Measurements from ENCODE around the gene BICRA.
"Not testable (repeated sequence)": the region's sequence is repeated elsewhere in the genome, so short reads cannot be mapped to it uniquely, and the experiment has no call there.

The BICRA gene

DNA sequence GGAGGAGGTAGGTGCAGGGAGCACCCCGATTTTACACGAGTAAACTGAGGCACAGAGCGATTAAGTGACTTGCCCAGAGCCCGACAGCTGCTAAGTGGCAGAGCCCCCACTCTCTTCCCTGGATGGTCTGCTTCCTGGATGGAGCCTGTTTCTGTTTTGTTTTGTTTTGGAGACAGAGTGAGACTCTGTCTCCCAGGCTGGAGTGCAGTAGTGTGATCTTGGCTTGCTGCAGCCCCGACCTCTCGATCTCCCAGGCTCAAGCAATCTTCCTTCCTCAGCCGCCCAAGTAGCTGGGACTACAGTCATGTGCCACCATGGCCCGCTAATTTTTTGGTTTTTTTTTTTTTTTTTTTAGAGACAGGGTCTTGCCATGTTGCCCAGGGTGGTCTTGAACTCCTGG lies 17.3 kb downstream of the BICRA start:
- in situ Hi-C loops (cut with HindIII; ENCODE audit: low sequenced_read_pairs), result no loop called here

DNA sequence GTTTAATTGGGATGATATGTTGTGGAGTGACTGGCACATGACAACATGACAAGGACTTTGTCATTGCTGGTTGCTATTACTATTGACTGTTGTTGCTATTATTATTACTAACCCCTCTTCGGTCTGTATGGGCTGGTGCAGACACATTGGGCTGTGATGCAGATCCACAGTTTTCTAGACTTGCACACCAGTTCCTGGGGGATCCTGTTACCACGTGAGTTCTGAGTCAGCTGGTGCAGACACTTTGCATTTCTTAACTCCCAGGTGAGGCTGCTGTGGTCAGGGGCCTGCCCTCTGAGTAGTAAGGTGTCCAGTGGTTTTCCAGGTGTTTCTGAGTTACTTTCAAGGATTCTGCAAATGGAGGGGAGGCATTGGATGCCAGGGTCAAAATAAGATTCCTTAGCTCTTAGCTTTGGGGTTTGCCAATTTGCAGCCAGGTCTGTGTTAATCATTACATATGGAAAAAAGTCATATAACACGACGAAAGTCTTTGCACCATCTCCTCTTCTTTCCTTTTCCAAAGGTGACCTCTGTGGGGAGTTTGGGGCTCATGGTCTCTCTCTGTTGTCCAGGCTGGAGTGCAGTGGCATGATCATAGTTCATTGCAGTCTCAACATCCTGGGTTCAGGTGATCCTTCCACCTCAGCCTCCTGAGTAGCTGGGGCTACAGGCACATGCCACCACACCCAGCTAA lies 19.3 kb downstream of the BICRA start:
- in situ Hi-C loops (cut with HindIII; ENCODE audit: low sequenced_read_pairs), result no loop called here

DNA sequence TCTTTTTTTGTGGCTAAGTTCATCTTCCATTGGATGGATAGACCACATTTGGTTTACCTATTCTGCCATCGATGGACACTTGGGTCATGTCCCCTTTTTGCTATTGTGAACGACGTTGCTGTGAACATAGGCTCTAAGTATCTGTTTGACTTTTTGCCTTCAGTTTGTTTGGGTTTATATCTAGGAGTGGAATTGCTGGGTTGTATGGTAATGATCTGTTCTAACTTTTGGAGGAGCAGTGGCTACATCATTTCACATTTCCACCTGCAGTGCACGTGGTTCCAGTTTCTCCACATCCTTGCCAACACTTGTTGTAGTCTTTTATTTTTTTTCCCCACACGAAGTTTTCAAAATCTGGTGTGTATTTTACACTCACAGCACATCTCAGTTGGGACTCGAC lies 21.7 kb downstream of the BICRA start:
- in situ Hi-C loops (cut with HindIII; ENCODE audit: low sequenced_read_pairs), result no loop called here

DNA sequence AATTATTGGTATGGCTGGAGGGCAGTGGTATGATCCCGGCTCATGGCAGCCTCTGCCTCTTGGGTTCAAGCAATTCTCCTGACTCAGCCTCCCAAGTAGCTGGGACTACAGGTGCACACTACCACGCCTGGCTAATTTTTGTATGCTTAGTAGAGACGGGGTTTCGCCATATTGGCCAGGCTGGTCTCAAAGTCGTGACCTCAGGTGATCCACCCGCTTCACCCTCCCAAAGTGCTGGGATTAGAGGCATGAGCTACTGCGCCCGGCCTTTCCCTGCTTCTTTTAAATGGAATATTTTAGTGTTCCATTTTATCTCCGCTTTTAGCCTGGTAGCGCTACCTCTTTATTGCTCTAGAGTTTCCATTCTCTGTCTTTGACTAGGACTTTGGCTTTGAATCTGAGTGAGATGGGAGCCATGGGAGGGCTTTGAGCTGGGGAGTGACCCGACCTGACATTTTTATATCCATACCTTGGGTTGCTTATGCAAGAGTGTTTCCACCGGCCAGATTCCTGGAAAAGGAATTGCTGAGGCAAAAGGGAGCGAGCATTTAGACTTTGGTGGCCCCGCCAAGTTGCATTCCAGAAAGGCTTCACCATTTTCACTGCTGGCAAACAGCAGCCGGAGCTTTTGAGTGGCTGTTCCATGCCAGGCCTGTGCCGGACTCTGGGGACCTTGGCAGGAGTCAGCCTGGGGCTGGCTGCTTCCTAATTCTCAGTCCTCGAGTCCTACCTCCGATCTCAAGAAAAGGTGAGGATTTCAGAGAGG lies 22.9 kb downstream of the BICRA start:
- in situ Hi-C loops (cut with HindIII; ENCODE audit: low sequenced_read_pairs), result no loop called here

DNA sequence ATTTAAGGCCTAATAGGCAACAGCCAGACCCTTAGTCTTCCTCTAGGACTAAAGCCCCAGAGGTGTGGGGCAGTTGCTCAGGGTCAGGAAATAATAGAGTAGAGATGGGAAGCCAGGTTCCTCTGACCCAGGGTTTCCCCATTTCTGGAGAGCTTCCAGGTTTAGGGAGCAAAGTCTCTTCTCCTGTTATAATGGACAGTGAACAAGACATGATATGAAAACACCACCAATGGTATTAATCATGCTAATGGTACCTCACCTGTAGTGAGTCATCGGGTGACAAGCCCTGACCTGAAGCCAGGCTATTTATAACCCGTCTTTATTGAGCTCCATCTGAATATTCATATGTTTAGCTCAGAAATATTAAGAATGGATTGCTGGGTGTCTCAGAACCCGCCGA lies 24.6 kb downstream of the BICRA start:
- in situ Hi-C loops (cut with HindIII; ENCODE audit: low sequenced_read_pairs), result no loop called here

DNA sequence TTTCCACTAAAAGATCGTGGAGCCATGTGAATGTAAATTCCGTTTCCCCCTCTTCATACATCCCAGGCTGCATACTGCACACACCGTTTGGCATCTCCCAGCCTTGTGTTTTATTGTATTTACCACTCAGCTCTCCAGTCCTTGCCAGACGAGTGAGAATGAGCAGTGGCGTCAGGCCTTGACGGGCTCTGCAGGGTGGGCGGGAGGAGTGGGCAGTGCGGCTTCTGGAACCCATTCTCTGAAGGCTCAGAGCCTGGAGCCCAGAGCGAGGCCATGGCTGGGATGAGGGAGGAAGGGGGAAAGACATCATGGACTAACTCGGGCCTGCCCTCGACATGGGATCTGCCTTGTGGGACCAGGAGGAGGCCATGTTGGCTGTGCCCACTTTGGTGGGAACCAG lies 25.1 kb downstream of the BICRA start:
- in situ Hi-C loops (cut with HindIII; ENCODE audit: low sequenced_read_pairs), result no loop called here

DNA sequence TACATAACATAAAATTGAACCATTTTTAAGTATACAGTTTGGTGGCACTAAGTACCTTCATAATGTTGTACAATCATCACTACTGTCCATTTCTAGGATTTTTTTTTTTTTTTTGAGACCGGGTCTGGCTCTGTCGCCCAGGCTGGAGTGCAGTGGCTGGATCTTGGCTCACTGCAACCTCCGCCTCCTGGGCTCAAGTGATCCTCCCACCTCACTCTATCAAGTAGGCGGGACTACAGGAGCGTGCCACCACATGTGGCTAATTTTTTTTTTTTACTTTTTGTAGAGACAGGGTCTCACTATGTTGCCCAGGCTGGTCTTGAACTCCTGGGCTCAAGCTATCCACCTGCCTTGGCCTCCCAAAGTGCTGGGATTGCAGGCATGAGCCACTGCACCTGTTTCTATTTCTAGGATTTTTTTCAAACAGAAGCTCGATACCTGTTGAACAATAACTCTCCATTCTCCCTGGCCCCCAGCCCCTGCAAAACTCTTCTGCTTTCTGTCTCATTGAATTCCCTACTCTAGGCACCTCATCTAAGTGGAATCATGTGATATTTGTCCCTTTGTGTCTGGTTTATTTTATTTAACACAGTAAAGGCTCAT lies 26.3 kb downstream of the BICRA start:
- in situ Hi-C loops (cut with HindIII; ENCODE audit: low sequenced_read_pairs), result not testable (repeated sequence)

DNA sequence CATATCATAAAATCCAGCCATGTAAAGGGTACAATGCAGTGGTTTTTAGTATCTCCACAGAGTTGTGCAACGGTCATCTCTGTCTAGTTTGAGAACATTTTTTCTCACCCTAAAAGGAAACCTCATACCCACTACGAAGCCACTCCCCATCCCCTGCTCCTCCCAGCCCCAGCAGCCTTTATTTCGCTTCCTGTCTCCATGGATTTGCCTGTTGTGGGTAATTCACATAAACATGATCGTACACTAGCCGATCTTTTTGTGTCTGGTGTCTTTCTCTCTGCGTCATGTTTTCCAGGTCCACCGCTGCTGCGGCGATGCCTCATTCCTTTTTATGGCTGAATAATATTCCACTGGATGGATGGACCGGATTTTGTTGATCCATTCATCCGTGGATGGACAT lies 28.6 kb downstream of the BICRA start:
- in situ Hi-C loops (cut with HindIII; ENCODE audit: low sequenced_read_pairs), result no loop called here

DNA sequence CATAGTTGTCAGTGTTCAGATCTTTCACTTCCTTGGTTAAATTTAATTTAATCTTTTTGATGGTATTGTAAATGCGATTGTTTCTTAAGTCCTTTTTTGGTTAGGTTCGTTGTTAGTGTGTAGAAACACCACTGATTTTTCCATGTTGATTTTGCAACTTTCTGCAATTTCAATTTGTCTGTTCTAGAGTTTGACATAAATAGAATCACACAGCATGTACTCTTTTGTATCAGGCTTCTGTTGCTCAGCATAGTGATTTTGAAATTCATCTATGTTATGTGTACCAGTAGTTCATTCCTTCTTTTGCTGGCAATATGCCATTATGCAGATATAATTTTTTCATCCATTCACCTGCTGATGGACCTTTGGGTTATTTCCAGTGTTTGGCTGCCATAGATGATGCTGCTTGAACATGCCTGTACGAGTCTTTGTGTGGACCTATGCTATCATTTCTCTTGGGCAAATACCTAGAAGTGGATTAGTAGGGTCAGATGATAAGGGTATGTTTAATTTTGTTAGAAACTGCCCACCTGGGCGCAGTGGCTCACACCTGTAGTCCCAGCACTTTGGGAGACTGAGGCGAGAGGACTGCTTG lies 33.1 kb downstream of the BICRA start:
- in situ Hi-C loops (cut with HindIII; ENCODE audit: low sequenced_read_pairs), result no loop called here

DNA sequence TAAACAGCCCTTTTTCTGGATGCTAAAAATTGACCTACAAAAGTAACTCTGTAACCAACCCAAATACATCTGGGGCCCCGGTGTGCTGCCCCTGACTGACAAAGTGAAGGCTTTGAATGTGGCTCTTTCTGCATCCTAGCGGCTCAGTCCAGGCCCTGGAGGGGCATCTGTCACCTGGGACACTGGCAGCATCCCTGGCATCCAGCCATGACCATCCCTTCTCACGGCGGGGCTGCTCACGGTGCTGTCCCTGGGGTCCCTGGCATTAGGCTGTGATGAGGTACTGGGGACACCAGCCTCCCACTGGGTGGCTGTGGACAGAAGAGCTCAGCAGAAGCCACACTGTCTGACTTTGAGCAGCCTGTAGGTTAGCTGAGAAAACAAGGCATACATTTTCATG lies 34.3 kb downstream of the BICRA start:
- in situ Hi-C loops (cut with HindIII; ENCODE audit: low sequenced_read_pairs), result no loop called here

DNA sequence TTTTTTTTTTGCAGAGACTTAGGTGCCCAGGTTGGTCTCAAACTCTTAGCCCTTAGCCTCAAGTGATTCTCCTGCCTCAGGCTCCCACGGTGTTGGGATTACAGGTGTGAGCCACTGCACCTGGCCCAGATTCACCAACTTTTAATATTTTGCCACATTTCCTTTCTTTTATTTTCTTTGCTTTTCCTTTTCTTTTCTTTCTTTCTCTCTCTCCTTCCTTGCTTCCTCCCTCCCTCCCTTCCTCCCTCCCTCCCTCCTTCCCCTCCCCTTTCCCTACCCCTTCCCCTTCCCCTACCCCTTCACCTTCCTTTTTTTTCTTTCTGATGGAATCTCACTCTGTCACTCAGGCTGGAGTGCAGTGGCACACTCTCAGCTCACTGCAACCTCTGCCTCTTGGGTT lies 35.3 kb downstream of the BICRA start:
- in situ Hi-C loops (cut with HindIII; ENCODE audit: low sequenced_read_pairs), result no loop called here

DNA sequence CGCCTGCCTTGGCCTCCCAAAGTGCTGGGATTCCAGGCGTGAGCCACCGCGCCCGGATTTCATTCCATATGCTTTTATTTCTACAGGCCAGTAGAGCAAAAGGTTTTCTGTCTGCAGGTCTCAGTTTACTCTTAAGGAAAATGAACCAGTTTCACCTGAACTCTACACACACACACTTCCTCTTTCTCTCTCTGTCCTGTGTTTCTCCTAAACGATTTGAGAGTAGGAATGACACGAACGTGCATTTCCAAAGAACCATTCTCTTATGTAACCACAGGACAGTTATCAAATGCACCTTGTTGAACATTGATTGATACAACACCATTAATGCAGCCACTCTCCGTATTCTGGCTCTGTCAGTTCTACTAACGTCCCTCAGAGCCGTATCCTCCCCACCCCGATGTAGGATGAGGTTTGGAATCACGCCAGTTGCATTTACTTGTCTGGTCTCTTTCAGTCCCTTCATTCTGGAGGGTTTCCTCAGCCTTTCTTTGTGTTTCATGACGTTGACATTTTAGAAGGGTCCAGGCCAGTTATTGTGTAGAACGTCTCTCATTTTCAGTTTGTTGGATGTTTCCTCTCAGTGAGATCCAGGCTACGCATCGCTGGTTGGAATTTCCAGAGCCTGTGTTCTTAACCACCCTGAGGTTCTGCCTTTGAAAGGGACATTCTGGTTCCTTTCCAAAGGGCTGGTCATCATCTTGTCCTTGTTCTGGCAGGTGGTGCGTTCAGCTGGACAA lies 36.0 kb downstream of the BICRA start:
- in situ Hi-C loops (cut with HindIII; ENCODE audit: low sequenced_read_pairs), result no loop called here

DNA sequence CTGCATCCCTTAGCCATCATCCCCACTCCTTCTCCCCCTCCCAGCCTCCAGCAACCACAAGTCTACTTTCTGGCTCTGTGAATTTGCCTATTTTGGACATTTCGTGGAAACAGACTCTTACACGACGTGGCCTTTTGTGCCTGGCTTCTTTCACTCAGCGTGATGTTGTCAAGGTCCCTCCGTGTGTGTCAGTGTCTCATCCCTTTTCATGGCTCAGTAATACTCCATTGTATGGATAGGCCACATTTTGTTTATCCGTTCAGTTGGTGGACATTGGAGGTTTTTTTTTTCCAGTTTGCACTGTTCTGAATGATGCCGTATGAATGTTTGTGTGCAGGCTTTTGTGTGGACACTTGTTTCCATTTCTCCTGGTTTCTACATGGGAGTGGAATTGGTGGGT lies 38.0 kb downstream of the BICRA start:
- in situ Hi-C loops (cut with HindIII; ENCODE audit: low sequenced_read_pairs), result no loop called here

DNA sequence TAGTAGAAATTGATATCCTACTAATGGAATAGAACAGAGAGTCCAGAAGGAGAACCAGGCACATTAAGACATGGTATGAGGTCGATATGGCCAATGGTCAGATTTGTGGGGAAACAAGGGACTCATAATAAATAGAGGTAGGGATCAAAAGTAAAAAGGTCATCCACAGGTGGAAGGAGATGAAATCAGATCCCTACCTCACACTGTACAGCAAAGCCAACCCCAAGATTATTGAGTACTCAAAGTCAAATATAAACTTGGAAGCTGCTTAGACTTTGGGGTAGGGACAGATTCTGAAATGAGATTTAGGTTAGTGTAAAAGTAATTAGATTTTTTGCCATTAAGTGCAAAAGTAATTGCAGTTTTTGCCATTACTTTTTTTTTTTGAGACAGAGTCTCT lies 40.7 kb downstream of the BICRA start:
- in situ Hi-C loops (cut with HindIII; ENCODE audit: low sequenced_read_pairs), result no loop called here

DNA sequence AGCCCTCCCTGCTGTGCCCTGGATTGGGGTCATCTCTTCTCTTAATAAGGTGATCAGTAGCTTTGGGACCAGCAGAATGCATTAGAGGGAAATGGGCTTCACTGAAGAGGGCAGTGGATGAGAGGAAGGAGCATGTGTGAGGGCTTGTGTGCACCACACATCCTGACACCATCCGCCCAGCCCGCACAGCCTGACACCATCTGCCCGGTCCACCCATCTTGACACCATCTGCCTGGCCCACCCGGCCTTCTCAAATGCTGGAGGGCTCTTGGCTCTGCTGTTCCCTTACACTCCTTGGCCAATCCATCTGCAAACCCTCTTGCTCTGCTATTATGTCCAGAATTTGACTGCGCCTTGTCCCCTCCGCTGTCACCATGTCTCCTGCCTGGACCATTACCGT lies 41.8 kb downstream of the BICRA start:
- in situ Hi-C loops (cut with HindIII; ENCODE audit: low sequenced_read_pairs), result no loop called here

DNA sequence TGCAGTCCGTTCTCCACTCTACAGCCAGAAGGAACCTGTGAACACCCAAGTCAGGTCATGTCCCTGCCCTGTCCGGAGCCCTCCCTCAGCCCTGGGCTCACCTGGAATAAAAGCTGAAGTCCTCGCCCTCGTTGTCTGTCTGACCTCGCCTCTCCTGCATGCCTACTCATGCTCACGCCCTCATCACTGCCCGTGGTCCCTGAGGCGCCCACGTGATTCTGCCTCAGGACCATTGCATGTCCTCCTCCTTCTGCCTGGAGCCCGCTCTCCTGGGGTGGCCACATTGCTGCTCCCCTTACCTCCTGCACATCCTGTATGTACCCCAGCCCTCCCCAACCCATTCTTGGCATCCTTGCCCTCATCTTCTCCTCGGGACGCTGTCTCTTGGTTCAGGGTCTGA lies 42.2 kb downstream of the BICRA start:
- in situ Hi-C loops (cut with HindIII; ENCODE audit: low sequenced_read_pairs), result no loop called here

DNA sequence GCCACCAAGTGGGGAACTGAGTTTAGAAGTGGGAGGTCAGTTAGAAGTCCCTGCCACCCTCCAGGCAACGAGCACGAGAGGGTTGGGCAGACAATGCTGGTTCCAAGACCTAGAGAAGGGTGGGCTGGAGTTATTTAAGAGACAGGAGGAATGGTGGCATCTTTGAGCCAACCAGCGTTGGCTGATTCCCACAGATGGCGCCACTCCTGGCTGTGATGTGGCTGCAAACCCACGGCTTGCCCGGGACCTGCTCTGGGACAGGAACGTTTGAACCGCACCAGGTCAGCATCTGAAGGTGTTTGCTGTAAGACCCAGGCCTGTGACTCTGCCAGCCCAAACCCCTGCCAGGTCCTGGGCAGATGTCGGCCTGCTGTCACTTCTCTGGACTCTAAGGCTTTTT lies 42.8 kb downstream of the BICRA start:
- in situ Hi-C loops (cut with HindIII; ENCODE audit: low sequenced_read_pairs), result no loop called here

DNA sequence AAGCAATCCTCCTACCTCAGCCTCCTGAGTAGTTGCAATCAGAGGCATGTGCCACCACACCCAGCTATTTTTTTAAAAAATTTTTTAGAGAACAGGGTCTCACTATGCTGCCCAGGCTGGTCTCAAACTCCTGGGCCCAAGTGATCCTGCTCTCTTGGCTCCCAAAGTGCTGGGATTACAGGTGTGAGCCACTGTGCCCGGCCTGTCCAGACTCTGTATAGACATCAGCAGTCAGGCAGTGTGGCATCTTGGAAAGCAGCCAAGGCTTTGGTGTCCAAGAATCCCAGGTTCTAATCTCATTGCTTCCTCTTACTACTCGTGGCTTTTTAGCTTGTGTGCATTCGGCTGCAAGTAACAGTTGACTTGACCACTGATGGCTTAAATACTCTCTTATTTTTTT lies 43.4 kb downstream of the BICRA start:
- in situ Hi-C loops (cut with HindIII; ENCODE audit: low sequenced_read_pairs), result no loop called here

DNA sequence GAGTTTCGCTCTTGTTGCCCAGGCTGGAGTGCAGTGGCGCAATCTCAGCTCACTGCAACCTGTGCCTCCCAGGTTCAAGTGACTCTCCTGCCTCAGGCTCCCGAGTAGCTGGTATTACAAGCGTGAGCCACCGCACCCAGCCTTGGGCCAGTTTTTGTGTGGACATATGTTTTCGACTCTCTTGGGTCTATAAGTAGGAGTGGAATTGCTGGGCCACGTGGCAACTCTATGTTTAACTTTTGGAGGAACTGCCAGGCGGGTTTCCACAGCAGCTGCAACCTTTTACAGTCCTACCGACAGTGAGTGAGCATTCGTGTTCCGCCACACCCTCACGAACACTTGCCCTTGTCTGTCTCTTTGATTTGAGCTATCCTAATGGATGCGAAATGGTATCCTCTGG lies 44.9 kb downstream of the BICRA start:
- in situ Hi-C loops (cut with HindIII; ENCODE audit: low sequenced_read_pairs), result no loop called here

DNA sequence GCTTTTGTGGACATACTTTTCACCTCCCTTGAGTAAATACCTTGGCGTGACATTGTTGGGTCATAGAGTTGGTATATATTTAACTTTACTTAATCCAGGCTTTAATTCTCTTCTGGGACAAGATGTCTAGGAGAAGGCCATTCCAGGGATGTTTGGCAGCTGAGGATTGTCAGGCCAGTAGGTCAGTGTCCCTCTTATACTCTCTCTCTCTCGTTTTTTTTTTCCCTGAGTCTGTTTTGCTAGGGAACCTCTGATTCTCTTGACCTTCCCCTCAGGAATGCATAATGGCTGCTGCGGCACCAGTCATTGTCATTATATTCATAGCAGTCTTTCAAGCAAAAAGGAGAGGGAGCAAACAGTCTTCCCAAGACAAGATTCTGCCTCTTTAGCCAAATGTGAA lies 48.8 kb downstream of the BICRA start:
- in situ Hi-C loops (cut with HindIII; ENCODE audit: low sequenced_read_pairs), result no loop called here

All from DLD1 (cell line).